ENCODE data around the gene B4GALT1. TPM values are rescaled to one million over a fixed set of nuclear protein-coding genes. Genes with fewer than 3 reads are reported as not detected.

The B4GALT1 gene
- total RNA-seq, 2 donors from 2014 or later: 72.2 to 91.9 TPM

- H3K27me3 Mint-ChIP-seq (ENCODE audit: low read depth): no peaks in the 10 kb centered on the region
- peaks cover 2 to 7% of the 10 kb centered on the region in 2 donors for H3K36me3 Mint-ChIP-seq (ENCODE audit: insufficient read depth in 2 of 2)
- DNase-seq (no peak), ATAC-seq (replicated peaks in 1 of 2) (no peak)
- H3K9me3 Mint-ChIP-seq: no peaks in the 10 kb centered on the region
- H3K4me3 Mint-ChIP-seq: peak overlapping the region; percentile 31 to 49
- peak overlapping the region; percentile 21 for H3K27ac Mint-ChIP-seq
- peaks cover 73% of the 10 kb centered on the region for H3K4me1 Mint-ChIP-seq (ENCODE audit: low read depth)
These were observed 29.3 kb downstream of the B4GALT1 start for GRCh38 chr9:33137781-33138264.

GRCh38 chr9:33136721-33137670 lies 30.1 kb downstream of the B4GALT1 start:
- peaks cover 3 to 7% of the 10 kb centered on the region in 2 donors for H3K36me3 Mint-ChIP-seq (ENCODE audit: insufficient read depth in 2 of 2)
- no peak for ATAC-seq (replicated peaks in 1 of 2)
- peaks cover 72% of the 10 kb centered on the region for H3K4me1 Mint-ChIP-seq (ENCODE audit: low read depth)
- peak overlapping the region; percentile 43 for H3K27ac Mint-ChIP-seq
- no peak for DNase-seq
- H3K4me3 Mint-ChIP-seq: peak overlapping the region; percentile 31 to 49
- H3K9me3 Mint-ChIP-seq: no peaks in the 10 kb centered on the region
- no peaks in the 10 kb centered on the region for H3K27me3 Mint-ChIP-seq (ENCODE audit: low read depth)

GRCh38 chr9:33135470-33135958 lies 31.6 kb downstream of the B4GALT1 start:
- DNase-seq: no peak
- Mint-ChIP-seq H3K9me3 (no peaks in the 10 kb centered on the region), H3K36me3 (ENCODE audit: insufficient read depth in 2 of 2) (peaks cover 8 to 9% of the 10 kb centered on the region in 2 donors), H3K4me3 (no peak overlapping the region), H3K27ac (peak overlapping the region; percentile 9), H3K4me1 (ENCODE audit: low read depth) (peaks cover 72% of the 10 kb centered on the region), H3K27me3 (ENCODE audit: low read depth) (no peaks in the 10 kb centered on the region)
- no peak for ATAC-seq (replicated peaks in 1 of 2)

- peaks cover 72% of the 10 kb centered on the region for H3K4me1 Mint-ChIP-seq (ENCODE audit: low read depth)
These were observed 32.1 kb downstream of the B4GALT1 start for GRCh38 chr9:33135031-33135461.

GRCh38 chr9:33133186-33133585 lies 34.0 kb downstream of the B4GALT1 start:
- Mint-ChIP-seq H3K4me1 (ENCODE audit: low read depth) (peaks cover 60% of the 10 kb centered on the region), H3K27me3 (ENCODE audit: low read depth) (no peaks in the 10 kb centered on the region), H3K36me3 (ENCODE audit: insufficient read depth in 2 of 2) (peaks cover 10 to 24% of the 10 kb centered on the region in 2 donors), H3K9me3 (no peaks in the 10 kb centered on the region), H3K4me3 (no peak overlapping the region), H3K27ac (no peak overlapping the region)
- ATAC-seq (replicated peaks in 1 of 2): no peak
- DNase-seq: no peak

More at GRCh38 chr9:33135031-33135461, 32.1 kb downstream of the B4GALT1 start:
- H3K36me3 Mint-ChIP-seq (ENCODE audit: insufficient read depth in 2 of 2): peaks cover 8 to 10% of the 10 kb centered on the region in 2 donors
- no peaks in the 10 kb centered on the region for H3K9me3 Mint-ChIP-seq
- H3K27ac Mint-ChIP-seq: no peak overlapping the region
- DNase-seq (no peak), ATAC-seq (replicated peaks in 1 of 2) (no peak)
- H3K4me3 Mint-ChIP-seq: no peak overlapping the region
- H3K27me3 Mint-ChIP-seq (ENCODE audit: low read depth): no peaks in the 10 kb centered on the region

- H3K4me1 Mint-ChIP-seq (ENCODE audit: low read depth): peaks cover 49% of the 10 kb centered on the region
- ATAC-seq (replicated peaks in 1 of 2) (no peak), DNase-seq (no peak)
- H3K27ac Mint-ChIP-seq: peak overlapping the region; percentile 99
- H3K36me3 Mint-ChIP-seq (ENCODE audit: insufficient read depth in 2 of 2): peaks cover 13 to 35% of the 10 kb centered on the region in 2 donors
- H3K27me3 Mint-ChIP-seq (ENCODE audit: low read depth): no peaks in the 10 kb centered on the region
- no peak overlapping the region for H3K4me3 Mint-ChIP-seq
- no peaks in the 10 kb centered on the region for H3K9me3 Mint-ChIP-seq
These were observed 35.1 kb downstream of the B4GALT1 start for GRCh38 chr9:33131790-33132772.

GRCh38 chr9:33130961-33131789 lies 36.0 kb downstream of the B4GALT1 start:
- no peak for DNase-seq
- H3K4me1 Mint-ChIP-seq (ENCODE audit: low read depth): peaks cover 41% of the 10 kb centered on the region
- H3K27me3 Mint-ChIP-seq (ENCODE audit: low read depth): no peaks in the 10 kb centered on the region
- no peaks in the 10 kb centered on the region for H3K9me3 Mint-ChIP-seq
- H3K4me3 Mint-ChIP-seq: peak overlapping the region in 1 of 2 donors; percentile 85
- peaks cover 13 to 36% of the 10 kb centered on the region in 2 donors for H3K36me3 Mint-ChIP-seq (ENCODE audit: insufficient read depth in 2 of 2)
- H3K27ac Mint-ChIP-seq: peak overlapping the region; percentile 99
- ATAC-seq (replicated peaks in 1 of 2): peak; percentile 47 to 49

- H3K4me1 Mint-ChIP-seq (ENCODE audit: low read depth): peaks cover 33% of the 10 kb centered on the region
- H3K36me3 Mint-ChIP-seq (ENCODE audit: insufficient read depth in 2 of 2): peaks cover 14 to 37% of the 10 kb centered on the region in 2 donors
- DNase-seq (peak in 1 of 2 donors; percentile 28), ATAC-seq (replicated peaks in 1 of 2) (peak; percentile 95)
- peak overlapping the region; percentile 99 for H3K27ac Mint-ChIP-seq
- H3K4me3 Mint-ChIP-seq: peak overlapping the region; percentile 67 to 85
- H3K9me3 Mint-ChIP-seq: no peaks in the 10 kb centered on the region
- no peaks in the 10 kb centered on the region for H3K27me3 Mint-ChIP-seq (ENCODE audit: low read depth)
These were observed 37.0 kb downstream of the B4GALT1 start for GRCh38 chr9:33129886-33130881.

- no peaks in the 10 kb centered on the region for H3K9me3 Mint-ChIP-seq
- H3K36me3 Mint-ChIP-seq (ENCODE audit: insufficient read depth in 2 of 2): peaks cover 14 to 37% of the 10 kb centered on the region in 2 donors
- DNase-seq (no peak), ATAC-seq (replicated peaks in 1 of 2) (no peak)
- peaks cover 33% of the 10 kb centered on the region for H3K4me1 Mint-ChIP-seq (ENCODE audit: low read depth)
- H3K27ac Mint-ChIP-seq: no peak overlapping the region
- no peak overlapping the region for H3K4me3 Mint-ChIP-seq
- H3K27me3 Mint-ChIP-seq (ENCODE audit: low read depth): no peaks in the 10 kb centered on the region
These were observed 37.8 kb downstream of the B4GALT1 start for GRCh38 chr9:33129251-33129885.

- no peaks in the 10 kb centered on the region for H3K27me3 Mint-ChIP-seq (ENCODE audit: low read depth)
- DNase-seq: no peak
- H3K4me3 Mint-ChIP-seq: no peak overlapping the region
- no peaks in the 10 kb centered on the region for H3K9me3 Mint-ChIP-seq
- peak overlapping the region; percentile 22 for H3K27ac Mint-ChIP-seq
- peaks cover 12 to 38% of the 10 kb centered on the region in 2 donors for H3K36me3 Mint-ChIP-seq (ENCODE audit: insufficient read depth in 2 of 2)
- peaks cover 33% of the 10 kb centered on the region for H3K4me1 Mint-ChIP-seq (ENCODE audit: low read depth)
- no peak for ATAC-seq (replicated peaks in 1 of 2)
These were observed 38.6 kb downstream of the B4GALT1 start for GRCh38 chr9:33128570-33128969.

- peak overlapping the region; percentile 68 for H3K27ac Mint-ChIP-seq
These were observed 39.3 kb downstream of the B4GALT1 start for GRCh38 chr9:33127881-33128280.

More at GRCh38 chr9:33127881-33128280, 39.3 kb downstream of the B4GALT1 start:
- no peak for DNase-seq
- Mint-ChIP-seq H3K36me3 (ENCODE audit: insufficient read depth in 2 of 2) (peaks cover 10 to 40% of the 10 kb centered on the region in 2 donors), H3K4me1 (ENCODE audit: low read depth) (peaks cover 33% of the 10 kb centered on the region), H3K4me3 (no peak overlapping the region), H3K27me3 (ENCODE audit: low read depth) (no peaks in the 10 kb centered on the region), H3K9me3 (no peaks in the 10 kb centered on the region)
- ATAC-seq (replicated peaks in 1 of 2): no peak

All from activated T-cell treated with anti-CD3 and anti-CD28 coated beads, Interleukin-2, amount 50 U/mL, for 72 hours (primary cell).